ENCODE measurements around the gene EFCAB6. TPM values are rescaled to one million over a fixed set of nuclear protein-coding genes. Genes with fewer than 3 reads are reported as not detected.

EFCAB6 gene
- total and polyA plus RNA-seq, 2 donors (not counting 3 experiments of a cell fraction or from before 2014, with no cell fraction given) = 0.07 to 0.31 TPM

GRCh38 chr22:43755011-43755410, 57.1 kb downstream of the EFCAB6 start:
- no TSS peak for BruUV-seq (replicated peaks)
- Histone ChIP-seq H3K36me3 (ENCODE audit: control insufficient read depth in 2 of 2, extremely low read depth in 1 of 2, insufficient read depth in 2 of 2, low read length in 2 of 2) (no peaks in the 10 kb centered on the region), H3K9me1 (replicated peaks; ENCODE audit: control insufficient read depth, extremely low read depth, insufficient read depth, low read length) (no peaks in the 10 kb centered on the region), H3K79me2 (ENCODE audit: control insufficient read depth, insufficient read depth, low read length) (no peaks in the 10 kb centered on the region), H3K9ac (replicated peaks; ENCODE audit: extremely low read depth, insufficient read depth, low read length) (no peak overlapping the region), H3K4me1 (ENCODE audit: control insufficient read depth, extremely low read depth, insufficient read depth, low read length) (no peaks in the 10 kb centered on the region), H2AFZ (ENCODE audit: low read depth, low read length) (no peak overlapping the region), H3K9me3 (replicated peaks; ENCODE audit: control insufficient read depth, insufficient read depth, low read length) (no peaks in the 10 kb centered on the region), H4K20me1 (replicated peaks; ENCODE audit: control insufficient read depth, extremely low read depth, insufficient read depth, low read length) (no peaks in the 10 kb centered on the region), H3K4me2 (ENCODE audit: insufficient read depth, low read length) (no peak overlapping the region), H3K27ac (ENCODE audit: insufficient read depth, low read depth, low read length) (no peak overlapping the region), H3K27me3 (ENCODE audit: control insufficient read depth in 2 of 2, insufficient read depth in 2 of 2, low read length in 2 of 2) (no peaks in the 10 kb centered on the region), H3K4me3 (replicated peaks in 1 of 3; ENCODE audit: insufficient read depth in 1 of 3, low read depth in 1 of 3, low read length in 3 of 3) (no peak overlapping the region)
- TF ChIP-seq POLR2AphosphoS5 (IDR thresholded peaks at IDR 0.05; ENCODE audit: insufficient read depth, low read depth, low read length) (no peak), EZH2 (IDR thresholded peaks at IDR 0.05; ENCODE audit: borderline replicate concordance, low read depth, low read length, severe bottlenecking) (no peak), JUN (IDR thresholded peaks at IDR 0.05; ENCODE audit: borderline replicate concordance, insufficient read depth, insufficient read length, low read depth) (no peak), MAX (IDR thresholded peaks at IDR 0.05; ENCODE audit: insufficient read depth, insufficient read length) (no peak), POLR2A (IDR thresholded peaks at IDR 0.05; ENCODE audit: low read depth, low read length) (no peak), CTCF (IDR thresholded peaks at IDR 0.05; ENCODE audit: extremely low read depth in 1 of 2, insufficient read depth in 1 of 2, low read depth in 1 of 2, low read length in 2 of 2) (no peak), FOS (IDR thresholded peaks at IDR 0.05; ENCODE audit: borderline replicate concordance, insufficient read depth, low read length) (no peak), MYC (IDR thresholded peaks at IDR 0.05; ENCODE audit: low read depth, low read length) (no peak), GATA2 (IDR thresholded peaks at IDR 0.05; ENCODE audit: insufficient read depth, insufficient read length, low read depth, low read length) (no peak)
- DNase-seq (ENCODE audit: low read depth, low spot score) = no peak
- CTCF ChIA-PET = no interaction called here
- intact Hi-C loops (cut with micrococcal nuclease) (no loop called here), dilution Hi-C loops (cut with MboI; ENCODE audit: extremely low pct_ligation_motif_present, low sequenced_read_pairs) (no loop called here)
- POLR2A ChIA-PET = no interaction called here
- FAIRE-seq = no peak

Data from endothelial cell of umbilical vein (primary cell).